GM10266 (cell line): Measurements from ENCODE around the gene ASCC3.

Experiments
- DNase-seq: peaks from one replicate; pipeline ENCODE4 v3.0.0; 2012; ENCODE audit errors: extremely low spot score
- CTCF ChIP-seq: IDR thresholded peaks from 2 replicates; pipeline ENCODE4 v1.5.1; 2012; ENCODE audit warnings: mild to moderate bottlenecking, low read depth; ENCODE audit not compliant: control insufficient read depth, insufficient read depth; ENCODE audit errors: missing control alignments

Gene ASCC3

GRCh38 chr6:100461917-100462705, 419.0 kb downstream of the ASCC3 start:
- no peak for DNase-seq
- no peak for TF ChIP-seq CTCF

GRCh38 chr6:100461278-100461916, 419.7 kb downstream of the ASCC3 start:
- no peak for TF ChIP-seq CTCF
- no peak for DNase-seq

GRCh38 chr6:100460650-100461204, 420.4 kb downstream of the ASCC3 start:
- DNase-seq, result no peak
- TF ChIP-seq CTCF, result no peak

- TF ChIP-seq CTCF, result no peak
- no peak for DNase-seq
These were observed 421.4 kb downstream of the ASCC3 start for GRCh38 chr6:100459592-100460184.

GRCh38 chr6:100458841-100459591, 422.1 kb downstream of the ASCC3 start:
- DNase-seq, result no peak
- no peak for TF ChIP-seq CTCF
